Measurements from ENCODE around the gene MEGF6. TPM values are rescaled to one million over a fixed set of nuclear protein-coding genes. Genes with fewer than 3 reads are reported as not detected.

MEGF6 gene
- total and polyA plus RNA-seq, 2 of the 8 experiments (the other 6 are each of a cell fraction or from before 2014, with no cell fraction given) = 4.1 to 14.8 TPM

- H3K4me1 ChIP-seq (replicated peaks in 1 of 4; ENCODE audit: control insufficient read depth in 3 of 4, insufficient read depth in 4 of 4, low read length in 3 of 4) = no peaks in the 10 kb centered on the region
- no peak overlapping the region for H2BK5ac ChIP-seq (ENCODE audit: low read depth, low read length)
- no peak overlapping the region for H3K4ac ChIP-seq (replicated peaks; ENCODE audit: insufficient read length, low read depth, low read length)
- ChIA-PET POLR2A (ENCODE audit: partially characterized antibody) (no interaction called here), CTCF (ENCODE audit: partially characterized antibody) (interaction anchor here (0.7 to 4.6 kb wide), 11 partner anchors 11 to 220 kb away, joined by 3 to 29 read pairs (median 3); no protein-coding TSS in a partner anchor)
- H4K5ac ChIP-seq (ENCODE audit: insufficient read length, low read depth, low read length) = no peak overlapping the region
- H3K18ac ChIP-seq (ENCODE audit: extremely low read depth, low read length) = no peak overlapping the region
- no peaks in the 10 kb centered on the region; the same call in 1 of the 2 replicates for H3K79me1 ChIP-seq (ENCODE audit: low read depth, low read length)
- H2AK5ac ChIP-seq (ENCODE audit: low read depth, low read length) = no peak overlapping the region
- H3K27ac ChIP-seq (ENCODE audit: low read depth, low read length) = no peak overlapping the region; the same call in 1 of the 2 replicates
- H3K36me3 ChIP-seq (ENCODE audit: control insufficient read depth in 2 of 4, insufficient read depth in 4 of 4, low read length in 3 of 4) = no peaks in the 10 kb centered on the region
- H3K56ac ChIP-seq (replicated peaks; ENCODE audit: insufficient read length, low read depth, low read length) = no peak overlapping the region
- no peak overlapping the region for H3K9ac ChIP-seq (replicated peaks in 1 of 4; ENCODE audit: extremely low read depth in 1 of 4, low read depth in 3 of 4, low read length in 3 of 4)
- no peaks in the 10 kb centered on the region for H3K79me2 ChIP-seq (ENCODE audit: control insufficient read depth in 1 of 2, insufficient read depth in 2 of 2, low read length in 2 of 2)
- H3K14ac ChIP-seq (ENCODE audit: insufficient read length) = no peak overlapping the region
- no peak overlapping the region for H2BK120ac ChIP-seq (replicated peaks; ENCODE audit: low read depth, low read length)
- no peak overlapping the region for H3K4me3 ChIP-seq (ENCODE audit: extremely low read depth in 1 of 4, insufficient read depth in 2 of 4, low read depth in 3 of 4, low read length in 4 of 4)
- no peaks in the 10 kb centered on the region for H3K9me3 ChIP-seq (ENCODE audit: insufficient read depth in 2 of 2, low read depth in 1 of 2, low read length in 1 of 2)
- H4K91ac ChIP-seq (replicated peaks; ENCODE audit: insufficient read length, low read length) = no peak overlapping the region
- FAIRE-seq (no peak), DNase-seq (ENCODE audit: low read depth in 1 of 2, low spot score in 2 of 2) (no peak)
- no peak overlapping the region for H2BK20ac ChIP-seq (ENCODE audit: low read length)
- no peak overlapping the region for H2BK15ac ChIP-seq (ENCODE audit: low read length)
- no peaks in the 10 kb centered on the region for H3K23me2 ChIP-seq (ENCODE audit: low read depth, low read length)
- H3K4me2 ChIP-seq (ENCODE audit: insufficient read depth in 1 of 2, low read depth in 2 of 2, low read length in 2 of 2) = no peak overlapping the region
- WGBS, 2 experiments (ENCODE audit: extremely low coverage in 1 of 2, insufficient coverage in 1 of 2, insufficient read length in 1 of 2, insufficient replicate concordance in 2 of 2, low coverage in 1 of 2, low lambda C conversion rate in 2 of 2, missing lambda C conversion rate in 1 of 2) = 80% methylated on average over 7 of the region's 7 CpGs; no CpG with 5 or more reads in 1 of the 2 experiments
- peaks cover 0 to 23% of the 10 kb centered on the region in 2 experiments for H4K20me1 ChIP-seq (replicated peaks in 1 of 2; ENCODE audit: control insufficient read depth in 1 of 2, insufficient read depth in 2 of 2, low read length in 2 of 2)
- no peak overlapping the region for H3K23ac ChIP-seq (ENCODE audit: insufficient read length)
- no peaks in the 10 kb centered on the region for H3K27me3 ChIP-seq (replicated peaks in 1 of 4; ENCODE audit: control insufficient read depth in 3 of 4, extremely low read depth in 1 of 4, insufficient read depth in 3 of 4, low read length in 3 of 4)
- no peak overlapping the region for H2AFZ ChIP-seq (ENCODE audit: low read length)
- H4K8ac ChIP-seq (ENCODE audit: extremely low read depth, insufficient read depth, low read length) = no peak overlapping the region
- no peak overlapping the region for H2BK12ac ChIP-seq (ENCODE audit: low read depth, low read length)
- TF ChIP-seq USF2 (IDR thresholded peaks at IDR 0.05; ENCODE audit: low read length) (no peak), FOSL1 (IDR thresholded peaks at IDR 0.05; ENCODE audit: insufficient read depth, low read depth, low read length) (no peak), CBX8 (IDR thresholded peaks at IDR 0.05; ENCODE audit: borderline replicate concordance, low read depth, low read length) (no peak), BACH1 (IDR thresholded peaks at IDR 0.05; ENCODE audit: low read length) (no peak), JUND (IDR thresholded peaks at IDR 0.05; ENCODE audit: low read length) (no peak), RFX5 (IDR thresholded peaks at IDR 0.05; ENCODE audit: borderline replicate concordance, low read depth, low read length) (no peak), SRF (IDR thresholded peaks at IDR 0.05; ENCODE audit: low read depth, low read length) (no peak), BCL11A (IDR thresholded peaks at IDR 0.05; ENCODE audit: low read depth in 2 of 2, low read length in 2 of 2) (no peak), PHF8 (conservative IDR thresholded peaks at IDR 0.05; ENCODE audit: low read depth, low read length) (no peak), ATF3 (IDR thresholded peaks at IDR 0.05; ENCODE audit: insufficient read depth, low read depth, low read length) (no peak), ZNF274 (IDR thresholded peaks at IDR 0.05; ENCODE audit: borderline replicate concordance, extremely low read depth, low read length) (no peak), TBP (IDR thresholded peaks at IDR 0.05; ENCODE audit: low read depth, low read length) (no peak)
These were observed 106.5 kb downstream of the MEGF6 start for GRCh38 chr1:3504822-3505153.

Measured in H1 (cell line).